Bronchial epithelial cell (primary cell): ENCODE measurements around the gene SMIM13. TPM values are rescaled to one million over a fixed set of nuclear protein-coding genes. Genes with fewer than 3 reads are reported as not detected.

ENCODE experiments used
- DNase-seq: peaks from one replicate; pipeline ENCODE4 v3.0.0-alpha.2; 2010; ENCODE audit warnings: low read depth
- FAIRE-seq: peaks from 2 replicates; lab custom pipeline; 2011; peaks lifted over from hg19 to GRCh38; lab: Jason Lieb, UNC
- H3K27me3 ChIP-seq: 2 replicates; pipeline ENCODE4 v1.5.1; 2011; ENCODE audit warnings: low read length; ENCODE audit not compliant: control insufficient read depth, insufficient read depth
- H3K36me3 ChIP-seq: 2 replicates; pipeline ENCODE4 v1.5.1; 2011; ENCODE audit warnings: low read length; ENCODE audit not compliant: control insufficient read depth, insufficient read depth
- H3K4me3 ChIP-seq: 2 replicates; pipeline ENCODE4 v1.5.1; 2011; ENCODE audit warnings: mild to moderate bottlenecking, low read depth, low read length, control low read depth
- total RNA-seq: library from RNA; depleted of rRNA; stranded (reverse); fragments of >200 nt; gene quantifications from 2 replicates; pipeline ENCODE4 v1.2.1, GENCODE V29; 2014
- TF ChIP-seq, protein P1 (sequence below): IDR thresholded peaks from 2 replicates; pipeline ENCODE4 v1.5.1; 2011; ENCODE audit warnings: mild to moderate bottlenecking, moderate library complexity, low read length, control low read depth, inconsistent platforms; ENCODE audit not compliant: insufficient read depth, severe bottlenecking

Gene SMIM13
- total RNA-seq, 1 donor from 2014 or later, result 17.1 TPM

DNA sequence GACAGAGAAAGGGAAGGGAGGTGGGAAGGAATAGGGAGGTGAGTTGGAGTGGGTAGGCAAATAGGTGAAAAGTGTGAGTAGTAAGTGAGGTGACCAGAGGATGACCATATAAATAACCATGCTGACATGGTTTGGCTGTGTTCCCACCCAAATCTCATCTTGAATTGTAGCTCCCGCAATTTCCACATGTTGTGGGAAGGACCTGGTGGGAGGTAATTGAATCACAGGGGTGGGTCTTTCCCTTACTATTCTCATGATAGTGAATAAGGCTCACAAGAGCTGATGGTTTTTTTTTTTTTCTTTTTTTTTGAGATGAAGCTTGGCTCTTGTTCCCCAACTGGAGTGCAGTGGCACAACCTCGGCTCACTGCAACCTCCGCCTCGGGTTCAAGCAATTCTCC lies 21.5 kb upstream of the SMIM13 start:
- no peaks in the 10 kb centered on the region for H3K27me3 ChIP-seq
- DNase-seq (no peak), FAIRE-seq (no peak)
- H3K4me3 ChIP-seq, result no peak overlapping the region
- no peaks in the 10 kb centered on the region for H3K36me3 ChIP-seq
- TF ChIP-seq, protein P1, sequence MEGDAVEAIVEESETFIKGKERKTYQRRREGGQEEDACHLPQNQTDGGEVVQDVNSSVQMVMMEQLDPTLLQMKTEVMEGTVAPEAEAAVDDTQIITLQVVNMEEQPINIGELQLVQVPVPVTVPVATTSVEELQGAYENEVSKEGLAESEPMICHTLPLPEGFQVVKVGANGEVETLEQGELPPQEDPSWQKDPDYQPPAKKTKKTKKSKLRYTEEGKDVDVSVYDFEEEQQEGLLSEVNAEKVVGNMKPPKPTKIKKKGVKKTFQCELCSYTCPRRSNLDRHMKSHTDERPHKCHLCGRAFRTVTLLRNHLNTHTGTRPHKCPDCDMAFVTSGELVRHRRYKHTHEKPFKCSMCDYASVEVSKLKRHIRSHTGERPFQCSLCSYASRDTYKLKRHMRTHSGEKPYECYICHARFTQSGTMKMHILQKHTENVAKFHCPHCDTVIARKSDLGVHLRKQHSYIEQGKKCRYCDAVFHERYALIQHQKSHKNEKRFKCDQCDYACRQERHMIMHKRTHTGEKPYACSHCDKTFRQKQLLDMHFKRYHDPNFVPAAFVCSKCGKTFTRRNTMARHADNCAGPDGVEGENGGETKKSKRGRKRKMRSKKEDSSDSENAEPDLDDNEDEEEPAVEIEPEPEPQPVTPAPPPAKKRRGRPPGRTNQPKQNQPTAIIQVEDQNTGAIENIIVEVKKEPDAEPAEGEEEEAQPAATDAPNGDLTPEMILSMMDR, result no peak

DNA sequence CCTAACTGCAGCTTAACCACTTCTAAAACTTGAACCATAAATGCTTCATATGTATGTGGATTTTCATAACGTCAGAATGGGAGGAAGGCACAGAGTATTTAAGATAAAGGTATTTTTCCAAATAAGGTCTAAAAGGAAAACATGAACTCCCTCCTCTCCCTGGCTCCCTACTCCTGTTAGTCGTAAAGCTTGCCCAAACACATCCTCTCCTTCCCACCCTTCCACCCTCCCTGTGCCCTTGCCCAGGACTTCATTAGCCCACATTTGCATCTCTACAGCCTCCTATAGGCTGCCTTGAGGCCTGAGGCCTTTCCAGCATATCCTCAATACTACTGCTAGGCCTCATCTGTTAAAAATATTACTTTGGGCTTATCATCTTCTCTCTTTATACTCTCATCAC lies 17.1 kb upstream of the SMIM13 start:
- no peaks in the 10 kb centered on the region for H3K36me3 ChIP-seq
- FAIRE-seq (no peak), DNase-seq (peak; percentile 54)
- TF ChIP-seq, protein P1, result no peak
- no peaks in the 10 kb centered on the region for H3K27me3 ChIP-seq
- H3K4me3 ChIP-seq, result no peak overlapping the region

DNA sequence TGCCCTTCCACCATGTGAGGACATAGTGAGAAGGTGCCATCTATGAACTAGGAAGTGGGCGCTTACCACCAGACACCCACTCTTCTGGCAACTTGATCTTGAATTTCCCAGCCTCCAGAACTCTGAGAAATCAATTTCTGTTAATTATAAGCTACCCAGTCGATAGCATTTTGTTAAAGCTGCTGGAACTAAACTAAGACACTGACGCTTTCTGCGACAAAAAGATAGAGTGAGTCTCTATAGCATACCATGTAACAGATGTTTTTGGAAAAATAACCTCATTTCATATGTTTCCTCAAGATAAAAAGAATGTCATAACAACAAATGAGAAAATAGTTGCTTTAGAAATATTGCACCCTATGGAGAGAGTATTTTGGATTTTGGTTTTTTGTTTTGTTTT lies 15.4 kb upstream of the SMIM13 start:
- DNase-seq (no peak), FAIRE-seq (no peak)
- TF ChIP-seq, protein P1, result no peak

DNA sequence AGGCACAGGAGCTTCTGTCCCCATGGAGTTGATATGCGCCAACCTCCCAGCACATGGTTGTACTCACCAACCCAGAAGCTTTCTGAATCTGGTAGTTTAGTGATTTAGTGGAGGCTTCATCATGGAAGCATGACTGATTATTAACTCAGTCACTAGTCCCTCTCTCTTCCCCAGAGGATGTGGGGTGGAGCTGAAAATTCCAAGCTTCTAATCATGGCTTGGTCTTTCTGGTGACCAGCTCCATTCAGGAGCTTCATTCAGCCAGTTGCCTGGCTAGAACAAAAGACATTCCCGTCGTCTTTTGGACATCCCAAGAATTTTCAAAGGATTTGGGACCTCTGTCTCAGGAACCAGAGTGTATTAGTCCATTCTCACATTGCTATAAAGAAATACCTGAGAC lies 13.3 kb upstream of the SMIM13 start:
- TF ChIP-seq, protein P1, result no peak
- Histone ChIP-seq H3K27me3 (no peaks in the 10 kb centered on the region), H3K4me3 (no peak overlapping the region), H3K36me3 (no peaks in the 10 kb centered on the region)
- FAIRE-seq (peak; percentile 40), DNase-seq (no peak)

More for the DNA sequence above, 15.4 kb upstream of the SMIM13 start:
- no peaks in the 10 kb centered on the region for H3K36me3 ChIP-seq
- H3K4me3 ChIP-seq, result no peak overlapping the region
- H3K27me3 ChIP-seq, result no peaks in the 10 kb centered on the region

DNA sequence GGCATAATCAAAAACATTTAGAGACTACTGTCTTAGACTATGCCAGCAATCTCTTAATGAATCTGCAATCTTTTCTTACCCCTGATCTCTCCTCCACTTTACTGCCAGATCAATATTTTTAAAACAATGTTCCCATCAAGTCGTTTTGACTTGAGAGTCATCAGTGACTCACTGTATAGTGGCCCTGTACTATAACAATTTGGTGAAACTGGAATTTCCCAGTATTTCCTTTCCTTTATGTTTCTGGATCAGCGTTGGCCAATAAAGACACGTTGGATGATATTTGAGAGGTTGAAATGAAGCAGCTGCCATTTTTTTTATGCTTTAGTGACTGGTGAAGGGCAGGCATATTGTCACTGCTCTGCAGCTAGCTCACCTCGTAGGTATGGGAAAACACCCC lies 10.1 kb upstream of the SMIM13 start:
- Histone ChIP-seq H3K36me3 (no peaks in the 10 kb centered on the region), H3K27me3 (no peaks in the 10 kb centered on the region), H3K4me3 (no peak overlapping the region)
- FAIRE-seq (no peak), DNase-seq (peak; percentile 67)
- TF ChIP-seq, protein P1, result no peak

DNA sequence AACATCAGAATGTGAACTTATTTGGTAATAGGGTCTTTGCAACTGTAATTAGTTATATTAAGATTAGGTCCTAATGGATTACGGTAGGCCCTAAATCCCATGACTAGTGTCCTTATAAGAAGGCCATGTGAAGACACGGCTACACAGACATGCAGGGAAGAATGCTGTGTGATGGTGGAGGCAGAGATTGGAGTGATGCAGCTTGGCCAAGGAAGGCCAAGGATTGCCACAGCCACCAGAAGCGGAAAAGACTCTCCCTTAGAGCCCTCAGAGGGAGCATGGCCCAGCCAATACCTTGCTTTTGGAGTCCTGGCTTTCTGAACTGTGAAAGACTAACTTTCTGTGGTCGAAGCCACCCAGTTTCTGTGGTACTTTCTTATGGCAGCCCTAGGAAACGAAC lies 9.7 kb upstream of the SMIM13 start:
- Histone ChIP-seq H3K4me3 (no peak overlapping the region), H3K36me3 (no peaks in the 10 kb centered on the region), H3K27me3 (no peaks in the 10 kb centered on the region)
- DNase-seq (no peak), FAIRE-seq (no peak)
- TF ChIP-seq, protein P1, result no peak
